Vagina (tissue), 2 donors: ENCODE measurements around the gene CLDN22. TPM values are rescaled to one million over a fixed set of nuclear protein-coding genes. Genes with fewer than 3 reads are reported as not detected.

Source experiments
- DNase-seq, 2 donors: peaks; one replicate each; pipeline ENCODE4 v3.0.0-alpha.2; 2017; ENCODE audit errors: extremely low spot score in 2 of 2
- H3K27ac ChIP-seq: fragments of 200-600 bp; sonication (generic); one replicate; pipeline ENCODE4 v1.5.1; 2019
- H3K27me3 ChIP-seq: fragments of 200-600 bp; sonication (generic); one replicate; pipeline ENCODE4 v1.5.1; 2019
- H3K36me3 ChIP-seq, 2 donors: fragments of 200-600 bp; sonication (generic); one replicate each; pipeline ENCODE4 v1.5.1; 2017 to 2019
- H3K4me1 ChIP-seq: fragments of 200-600 bp; sonication (generic); one replicate; pipeline ENCODE4 v1.5.1; 2019
- H3K4me3 ChIP-seq, 2 donors: fragments of 200-600 bp; sonication (generic); 1 replicate in 1 of 2; 2 replicates in 1 of 2; pipeline ENCODE4 v1.5.1; 2016 to 2019
- H3K9me3 ChIP-seq: fragments of 200-600 bp; sonication (generic); one replicate; pipeline ENCODE4 v1.5.1; 2019
- CTCF ChIP-seq, 3 experiments: fragments of 450-650 bp in 2 of 3; fragments of 200-600 bp in 1 of 3; sonication (generic) in 1 of 3; IDR thresholded peaks; one replicate each; pipeline ENCODE4 v1.5.1; 2017 to 2019; ENCODE audit warnings: antibody characterized with exemption in 3 of 3, mild to moderate bottlenecking in 2 of 3, moderate library complexity in 2 of 3
- POLR2A ChIP-seq, 2 donors: fragments of 450-650 bp; IDR thresholded peaks; one replicate each; pipeline ENCODE4 v1.6.1; 2017; ENCODE audit warnings: antibody characterized with exemption in 2 of 2, mild to moderate bottlenecking in 2 of 2, moderate library complexity in 2 of 2
- POLR2AphosphoS5 ChIP-seq, 2 donors: sonication (generic); formaldehyde crosslinking; IDR thresholded peaks; one replicate each; pipeline ENCODE4 v1.9.0; 2017; ENCODE audit warnings: antibody characterized with exemption in 2 of 2, mild to moderate bottlenecking in 2 of 2, low read depth in 1 of 2; ENCODE audit not compliant: insufficient read depth in 1 of 2
- intact Hi-C: fragments of 100-400 bp; cut with DNase I; formaldehyde crosslinking; loops from one replicate; pipeline ENCODE4 v1.15.1; 2023
- total RNA-seq: library from RNA; depleted of rRNA; stranded (reverse); fragments of >200 nt; gene quantifications from one replicate; pipeline ENCODE4 v1.2.3, GENCODE V29; 2016

CLDN22 gene
- total RNA-seq, 1 donor from 2014 or later: not detected

- TF ChIP-seq POLR2A (IDR thresholded peaks at IDR 0.05): no peak
- no peak for TF ChIP-seq CTCF (IDR thresholded peaks at IDR 0.05)
- no peak for TF ChIP-seq POLR2AphosphoS5 (IDR thresholded peaks at IDR 0.05; ENCODE audit: insufficient read depth in 1 of 2, low read depth in 1 of 2)
- peak; percentile 43 to 62 for DNase-seq
- no peak overlapping the region for H3K4me3 ChIP-seq
- no peak overlapping the region for H3K27ac ChIP-seq
- no peaks in the 10 kb centered on the region for H3K36me3 ChIP-seq
- intact Hi-C loops: no loop called here
- H3K9me3 ChIP-seq: no peaks in the 10 kb centered on the region
- no peaks in the 10 kb centered on the region for H3K27me3 ChIP-seq
- no peaks in the 10 kb centered on the region for H3K4me1 ChIP-seq
These were observed 13.9 kb upstream of the CLDN22 start for GRCh38 chr4:183333983-183334382.

GRCh38 chr4:183333202-183333601, 13.1 kb upstream of the CLDN22 start:
- intact Hi-C loops: no loop called here
- Histone ChIP-seq H3K4me3 (no peak overlapping the region), H3K9me3 (no peaks in the 10 kb centered on the region), H3K27ac (no peak overlapping the region), H3K36me3 (no peaks in the 10 kb centered on the region), H3K4me1 (no peaks in the 10 kb centered on the region), H3K27me3 (no peaks in the 10 kb centered on the region)
- peak; percentile 46 to 62 for DNase-seq
- TF ChIP-seq CTCF (IDR thresholded peaks at IDR 0.05) (no peak), POLR2A (IDR thresholded peaks at IDR 0.05) (no peak), POLR2AphosphoS5 (IDR thresholded peaks at IDR 0.05; ENCODE audit: insufficient read depth in 1 of 2, low read depth in 1 of 2) (no peak)

GRCh38 chr4:183332447-183332846, 12.4 kb upstream of the CLDN22 start:
- TF ChIP-seq POLR2AphosphoS5 (IDR thresholded peaks at IDR 0.05; ENCODE audit: insufficient read depth in 1 of 2, low read depth in 1 of 2): no peak
- no peak for TF ChIP-seq CTCF (IDR thresholded peaks at IDR 0.05)
- no peak for TF ChIP-seq POLR2A (IDR thresholded peaks at IDR 0.05)
- H3K4me1 ChIP-seq: no peaks in the 10 kb centered on the region
- H3K27me3 ChIP-seq: no peaks in the 10 kb centered on the region
- H3K27ac ChIP-seq: no peak overlapping the region
- H3K9me3 ChIP-seq: no peaks in the 10 kb centered on the region
- H3K36me3 ChIP-seq: no peaks in the 10 kb centered on the region
- DNase-seq: peak in 1 of 2 donors; percentile 70
- no peak overlapping the region for H3K4me3 ChIP-seq
- intact Hi-C loops: no loop called here

- TF ChIP-seq CTCF (IDR thresholded peaks at IDR 0.05) (no peak), POLR2A (IDR thresholded peaks at IDR 0.05) (no peak), POLR2AphosphoS5 (IDR thresholded peaks at IDR 0.05; ENCODE audit: insufficient read depth in 1 of 2, low read depth in 1 of 2) (no peak)
- Histone ChIP-seq H3K36me3 (no peaks in the 10 kb centered on the region), H3K27me3 (no peaks in the 10 kb centered on the region), H3K4me1 (no peaks in the 10 kb centered on the region), H3K9me3 (no peaks in the 10 kb centered on the region), H3K27ac (no peak overlapping the region), H3K4me3 (no peak overlapping the region)
- intact Hi-C loops: no loop called here
- DNase-seq: no peak
These were observed 10.8 kb upstream of the CLDN22 start for GRCh38 chr4:183330841-183331240.

- Histone ChIP-seq H3K36me3 (no peaks in the 10 kb centered on the region), H3K27me3 (no peaks in the 10 kb centered on the region), H3K4me3 (no peak overlapping the region), H3K9me3 (no peaks in the 10 kb centered on the region), H3K4me1 (no peaks in the 10 kb centered on the region), H3K27ac (no peak overlapping the region)
- TF ChIP-seq CTCF (IDR thresholded peaks at IDR 0.05): no peak
- no peak for TF ChIP-seq POLR2AphosphoS5 (IDR thresholded peaks at IDR 0.05; ENCODE audit: insufficient read depth in 1 of 2, low read depth in 1 of 2)
- no peak for TF ChIP-seq POLR2A (IDR thresholded peaks at IDR 0.05)
- DNase-seq: no peak
- intact Hi-C loops: no loop called here
These were observed 10.1 kb upstream of the CLDN22 start for GRCh38 chr4:183329954-183330742.
